Measurements from ENCODE around the gene NTM. TPM values are rescaled to one million over a fixed set of nuclear protein-coding genes. Genes with fewer than 3 reads are reported as not detected.

Gene NTM
- total and polyA plus RNA-seq, 2 experiments from 2014 or later = 25.9 to 49.0 TPM

- Histone ChIP-seq H3K27ac (no peak overlapping the region), H3K79me2 (ENCODE audit: insufficient read depth) (no peaks in the 10 kb centered on the region), H2AFZ (no peak overlapping the region), H3K36me3 (ENCODE audit: low read depth) (no peaks in the 10 kb centered on the region), H3K9me2 (ENCODE audit: insufficient read depth) (no peaks in the 10 kb centered on the region), H3F3A (ENCODE audit: insufficient read depth) (no peaks in the 10 kb centered on the region), H3K9ac (no peak overlapping the region), H3K4me1 (ENCODE audit: insufficient read depth) (no peaks in the 10 kb centered on the region), H3K4me3 (no peak overlapping the region), H3K27me3 (replicated peaks; ENCODE audit: insufficient read depth) (peaks cover 1% of the 10 kb centered on the region; the same call in 1 of the 2 replicates), H3K9me3 (ENCODE audit: low read depth) (no peaks in the 10 kb centered on the region), H3K4me2 (ENCODE audit: unreplicated experiment) (no peak overlapping the region), H4K20me1 (ENCODE audit: insufficient read depth) (no peaks in the 10 kb centered on the region)
- DNase-seq = no peak
- no peak for TF ChIP-seq EZH2 (IDR thresholded peaks at IDR 0.05; ENCODE audit: insufficient read depth, poor library complexity, severe bottlenecking)
- TF ChIP-seq EZH2phosphoT487 (IDR thresholded peaks at IDR 0.05; ENCODE audit: insufficient read depth, low read depth) = no peak
- in situ Hi-C loops (cut with MboI) = no loop called here
- WGBS, 2 experiments (ENCODE audit: low coverage in 1 of 2, low lambda C conversion rate in 2 of 2, missing lambda C conversion rate in 2 of 2) = 93 to 95% methylated on average over 15 of the region's 15 CpGs
These were observed 964.4 kb downstream of the NTM start for GRCh38 chr11:132334769-132335280.

DNA sequence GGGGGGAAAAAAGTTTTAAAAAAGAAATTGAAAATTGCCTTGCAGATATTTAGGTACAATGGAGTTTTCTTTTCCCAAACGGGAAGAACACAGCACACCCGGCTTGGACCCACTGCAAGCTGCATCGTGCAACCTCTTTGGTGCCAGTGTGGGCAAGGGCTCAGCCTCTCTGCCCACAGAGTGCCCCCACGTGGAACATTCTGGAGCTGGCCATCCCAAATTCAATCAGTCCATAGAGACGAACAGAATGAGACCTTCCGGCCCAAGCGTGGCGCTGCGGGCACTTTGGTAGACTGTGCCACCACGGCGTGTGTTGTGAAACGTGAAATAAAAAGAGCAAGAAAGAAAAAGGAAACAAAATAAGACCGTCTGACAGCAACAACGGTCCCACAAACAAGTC, 964.9 kb downstream of the NTM start:
- Histone ChIP-seq H3K9me3 (ENCODE audit: low read depth) (no peaks in the 10 kb centered on the region), H3K27me3 (replicated peaks; ENCODE audit: insufficient read depth) (peaks cover 6% of the 10 kb centered on the region; the same call in 1 of the 2 replicates), H3K27ac (no peak overlapping the region), H3K36me3 (ENCODE audit: low read depth) (no peaks in the 10 kb centered on the region), H3K4me1 (ENCODE audit: insufficient read depth) (no peaks in the 10 kb centered on the region), H3K9ac (no peak overlapping the region), H3K4me3 (no peak overlapping the region), H3K9me2 (ENCODE audit: insufficient read depth) (no peaks in the 10 kb centered on the region), H3K4me2 (ENCODE audit: unreplicated experiment) (no peak overlapping the region), H3F3A (ENCODE audit: insufficient read depth) (no peaks in the 10 kb centered on the region), H4K20me1 (ENCODE audit: insufficient read depth) (no peaks in the 10 kb centered on the region), H3K79me2 (ENCODE audit: insufficient read depth) (no peaks in the 10 kb centered on the region), H2AFZ (no peak overlapping the region)
- TF ChIP-seq EZH2phosphoT487 (IDR thresholded peaks at IDR 0.05; ENCODE audit: insufficient read depth, low read depth) (no peak), EZH2 (IDR thresholded peaks at IDR 0.05; ENCODE audit: insufficient read depth, poor library complexity, severe bottlenecking) (no peak)
- in situ Hi-C loops (cut with MboI) = no loop called here
- 88% methylated on average over 14 of the region's 14 CpGs for WGBS, 2 experiments (ENCODE audit: low coverage in 1 of 2, low lambda C conversion rate in 2 of 2, missing lambda C conversion rate in 2 of 2)
- DNase-seq = no peak

DNA sequence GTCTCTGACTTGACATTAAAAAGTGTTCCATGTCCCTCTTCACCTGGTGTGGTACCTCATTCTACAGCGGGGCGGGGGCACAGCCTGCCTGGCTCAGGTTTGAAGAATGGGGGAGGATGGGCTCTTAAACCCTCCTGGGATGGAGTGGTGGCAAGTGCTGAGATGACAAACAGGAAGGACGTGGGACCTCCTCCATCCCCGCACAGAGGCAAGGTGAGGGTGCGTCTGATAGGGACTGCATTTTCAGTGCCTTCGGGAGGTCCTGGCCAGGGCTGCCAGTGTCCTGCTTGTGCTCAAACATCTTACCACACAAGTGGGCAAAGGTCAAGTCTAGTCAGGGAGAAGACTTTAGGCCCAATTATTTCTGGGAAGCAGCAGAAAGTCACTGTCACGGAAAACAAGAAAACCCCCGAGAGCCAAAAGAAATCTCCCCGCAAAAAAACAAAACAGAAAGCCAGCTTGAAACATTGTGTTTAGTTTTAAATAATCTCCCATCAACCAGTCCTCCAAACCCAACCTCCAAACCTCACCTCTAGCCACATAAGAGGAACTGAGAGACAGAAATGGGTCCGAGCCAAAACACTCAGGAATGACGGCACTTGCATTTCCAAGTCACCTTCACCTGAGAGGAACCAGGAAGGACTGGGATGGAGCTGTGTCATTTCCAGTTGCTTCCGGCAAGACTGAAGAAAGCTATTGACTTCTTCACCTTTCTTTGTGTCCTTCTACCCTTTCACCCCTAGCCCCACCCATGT, 966.5 kb downstream of the NTM start:
- Histone ChIP-seq H3K4me3 (no peak overlapping the region), H3K27me3 (replicated peaks; ENCODE audit: insufficient read depth) (peaks cover 19% of the 10 kb centered on the region), H3K4me2 (ENCODE audit: unreplicated experiment) (no peak overlapping the region), H4K20me1 (ENCODE audit: insufficient read depth) (no peaks in the 10 kb centered on the region), H3K9me2 (ENCODE audit: insufficient read depth) (no peaks in the 10 kb centered on the region), H3K4me1 (ENCODE audit: insufficient read depth) (no peaks in the 10 kb centered on the region), H3K9ac (no peak overlapping the region), H3F3A (ENCODE audit: insufficient read depth) (no peaks in the 10 kb centered on the region), H2AFZ (no peak overlapping the region), H3K36me3 (ENCODE audit: low read depth) (no peaks in the 10 kb centered on the region), H3K27ac (no peak overlapping the region), H3K9me3 (ENCODE audit: low read depth) (no peaks in the 10 kb centered on the region), H3K79me2 (ENCODE audit: insufficient read depth) (no peaks in the 10 kb centered on the region)
- no peak for DNase-seq
- 73 to 78% methylated on average over 12 of the region's 12 CpGs for WGBS, 2 experiments (ENCODE audit: low coverage in 1 of 2, low lambda C conversion rate in 2 of 2, missing lambda C conversion rate in 2 of 2)
- TF ChIP-seq EZH2phosphoT487 (IDR thresholded peaks at IDR 0.05; ENCODE audit: insufficient read depth, low read depth) = no peak
- no peak for TF ChIP-seq EZH2 (IDR thresholded peaks at IDR 0.05; ENCODE audit: insufficient read depth, poor library complexity, severe bottlenecking)
- in situ Hi-C loops (cut with MboI) = no loop called here

DNA sequence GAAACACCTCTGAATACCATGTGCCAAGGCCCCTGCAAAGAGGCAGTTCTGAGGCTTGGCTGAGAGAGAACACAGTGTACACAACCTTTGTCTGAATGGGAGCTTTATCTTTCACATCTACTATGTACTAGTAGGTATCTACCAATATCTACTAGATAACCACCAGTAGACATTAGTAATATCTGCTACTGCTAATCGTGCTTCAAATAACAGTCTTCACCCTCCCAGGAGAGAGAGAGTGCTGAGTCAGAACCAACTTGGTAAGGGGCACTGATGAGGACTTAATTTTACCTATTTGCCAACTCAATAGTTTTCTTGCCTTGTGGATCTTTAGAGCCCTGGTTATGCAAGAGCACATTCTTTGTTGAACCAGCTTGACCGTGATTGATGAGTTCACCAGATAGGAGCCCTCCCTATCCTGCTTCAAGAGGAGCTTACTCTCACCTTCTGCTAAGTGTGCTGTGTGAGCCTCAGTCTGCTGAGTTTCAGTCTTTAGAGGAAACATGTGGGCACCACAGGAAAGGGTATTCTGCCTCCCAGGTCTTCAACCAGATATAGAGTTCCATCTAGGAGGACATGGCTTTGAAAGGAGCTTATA, 967.5 kb downstream of the NTM start:
- TF ChIP-seq EZH2phosphoT487 (IDR thresholded peaks at IDR 0.05; ENCODE audit: insufficient read depth, low read depth) = no peak
- 91% methylated on average over 2 of the region's 2 CpGs for WGBS, 2 experiments (ENCODE audit: low coverage in 1 of 2, low lambda C conversion rate in 2 of 2, missing lambda C conversion rate in 2 of 2)
- Histone ChIP-seq H3K9ac (no peak overlapping the region), H3K9me3 (ENCODE audit: low read depth) (no peaks in the 10 kb centered on the region), H3K79me2 (ENCODE audit: insufficient read depth) (no peaks in the 10 kb centered on the region), H3K4me1 (ENCODE audit: insufficient read depth) (no peaks in the 10 kb centered on the region), H3K27me3 (replicated peaks; ENCODE audit: insufficient read depth) (peaks cover 28% of the 10 kb centered on the region), H3K36me3 (ENCODE audit: low read depth) (no peaks in the 10 kb centered on the region), H3F3A (ENCODE audit: insufficient read depth) (no peaks in the 10 kb centered on the region), H3K27ac (no peak overlapping the region), H3K9me2 (ENCODE audit: insufficient read depth) (no peaks in the 10 kb centered on the region), H2AFZ (no peak overlapping the region), H4K20me1 (ENCODE audit: insufficient read depth) (no peaks in the 10 kb centered on the region), H3K4me3 (no peak overlapping the region), H3K4me2 (ENCODE audit: unreplicated experiment) (no peak overlapping the region)
- in situ Hi-C loops (cut with MboI) = no loop called here
- DNase-seq = no peak

Measured in GM23248 (cell line).